Osteocyte (in vitro differentiated cells): ENCODE results near the gene SPSB4. TPM values are rescaled to one million over a fixed set of nuclear protein-coding genes. Genes with fewer than 3 reads are reported as not detected.
A peak's percentile ranks its signal among the peaks of the same experiment; 100 is the strongest.

Experiments
- DNase-seq: peaks from one replicate; pipeline ENCODE4 v3.0.0; 2021; ENCODE audit warnings: mixed read lengths; ENCODE audit not compliant: unreplicated experiment; ENCODE audit errors: extremely low spot score
- H3K27ac Mint-ChIP-seq: one replicate; pipeline ENCODE4 v1.8.0; 2021; ENCODE audit warnings: mild to moderate bottlenecking, mixed read lengths; ENCODE audit not compliant: unreplicated experiment
- H3K27me3 Mint-ChIP-seq: one replicate; pipeline ENCODE4 v1.8.0; 2021; ENCODE audit warnings: mixed read lengths; ENCODE audit not compliant: unreplicated experiment
- H3K36me3 Mint-ChIP-seq: one replicate; pipeline ENCODE4 v1.8.0; 2021; ENCODE audit warnings: mixed read lengths; ENCODE audit not compliant: unreplicated experiment
- H3K4me1 Mint-ChIP-seq: one replicate; pipeline ENCODE4 v1.8.0; 2021; ENCODE audit warnings: mixed read lengths; ENCODE audit not compliant: unreplicated experiment
- H3K4me3 Mint-ChIP-seq: one replicate; pipeline ENCODE4 v1.8.0; 2021; ENCODE audit warnings: mild to moderate bottlenecking, moderate library complexity, mixed read lengths; ENCODE audit not compliant: unreplicated experiment
- H3K9me3 Mint-ChIP-seq: one replicate; pipeline ENCODE4 v1.8.0; 2021; ENCODE audit warnings: mixed read lengths; ENCODE audit not compliant: unreplicated experiment
- total RNA-seq: library from RNA; stranded (reverse); gene quantifications from 2 replicates; pipeline ENCODE4 v1.2.1, GENCODE V29; 2021
- TF ChIP-seq, protein P1 (sequence below): fragments of 200-600 bp; sonication (generic); IDR thresholded peaks from 2 replicates; pipeline ENCODE4 v1.5.0; 2021; ENCODE audit warnings: antibody characterized with exemption, mild to moderate bottlenecking, moderate library complexity

The SPSB4 gene
- total RNA-seq, 1 donor from 2014 or later: 3.3 TPM

DNA sequence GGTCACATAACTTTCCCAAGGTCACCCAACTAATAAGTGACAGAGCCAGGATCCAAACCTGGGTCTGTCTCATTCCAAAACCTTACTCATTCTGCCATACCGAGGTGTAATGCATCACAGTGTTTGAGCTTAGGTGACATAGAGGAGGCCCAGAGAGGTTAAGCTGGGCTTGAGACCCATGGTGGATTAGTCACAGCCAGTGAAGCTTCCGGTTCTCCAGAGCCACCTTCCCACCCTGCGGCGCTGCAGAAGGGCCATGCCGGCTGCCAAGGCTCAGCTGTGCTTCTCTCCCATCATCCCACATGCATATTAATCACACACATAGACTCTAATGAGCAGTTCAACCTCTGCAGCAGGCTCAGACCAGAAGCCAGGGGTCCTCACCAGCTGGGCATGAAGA lies 42.2 kb downstream of the SPSB4 start:
- H3K27me3 Mint-ChIP-seq: no peaks in the 10 kb centered on the region
- no peak for DNase-seq
- H3K27ac Mint-ChIP-seq: no peak overlapping the region
- TF ChIP-seq, protein P1, sequence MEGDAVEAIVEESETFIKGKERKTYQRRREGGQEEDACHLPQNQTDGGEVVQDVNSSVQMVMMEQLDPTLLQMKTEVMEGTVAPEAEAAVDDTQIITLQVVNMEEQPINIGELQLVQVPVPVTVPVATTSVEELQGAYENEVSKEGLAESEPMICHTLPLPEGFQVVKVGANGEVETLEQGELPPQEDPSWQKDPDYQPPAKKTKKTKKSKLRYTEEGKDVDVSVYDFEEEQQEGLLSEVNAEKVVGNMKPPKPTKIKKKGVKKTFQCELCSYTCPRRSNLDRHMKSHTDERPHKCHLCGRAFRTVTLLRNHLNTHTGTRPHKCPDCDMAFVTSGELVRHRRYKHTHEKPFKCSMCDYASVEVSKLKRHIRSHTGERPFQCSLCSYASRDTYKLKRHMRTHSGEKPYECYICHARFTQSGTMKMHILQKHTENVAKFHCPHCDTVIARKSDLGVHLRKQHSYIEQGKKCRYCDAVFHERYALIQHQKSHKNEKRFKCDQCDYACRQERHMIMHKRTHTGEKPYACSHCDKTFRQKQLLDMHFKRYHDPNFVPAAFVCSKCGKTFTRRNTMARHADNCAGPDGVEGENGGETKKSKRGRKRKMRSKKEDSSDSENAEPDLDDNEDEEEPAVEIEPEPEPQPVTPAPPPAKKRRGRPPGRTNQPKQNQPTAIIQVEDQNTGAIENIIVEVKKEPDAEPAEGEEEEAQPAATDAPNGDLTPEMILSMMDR: no peak
- no peaks in the 10 kb centered on the region for H3K9me3 Mint-ChIP-seq
- no peaks in the 10 kb centered on the region for H3K36me3 Mint-ChIP-seq
- H3K4me3 Mint-ChIP-seq: no peak overlapping the region
- H3K4me1 Mint-ChIP-seq: peaks cover 26% of the 10 kb centered on the region

DNA sequence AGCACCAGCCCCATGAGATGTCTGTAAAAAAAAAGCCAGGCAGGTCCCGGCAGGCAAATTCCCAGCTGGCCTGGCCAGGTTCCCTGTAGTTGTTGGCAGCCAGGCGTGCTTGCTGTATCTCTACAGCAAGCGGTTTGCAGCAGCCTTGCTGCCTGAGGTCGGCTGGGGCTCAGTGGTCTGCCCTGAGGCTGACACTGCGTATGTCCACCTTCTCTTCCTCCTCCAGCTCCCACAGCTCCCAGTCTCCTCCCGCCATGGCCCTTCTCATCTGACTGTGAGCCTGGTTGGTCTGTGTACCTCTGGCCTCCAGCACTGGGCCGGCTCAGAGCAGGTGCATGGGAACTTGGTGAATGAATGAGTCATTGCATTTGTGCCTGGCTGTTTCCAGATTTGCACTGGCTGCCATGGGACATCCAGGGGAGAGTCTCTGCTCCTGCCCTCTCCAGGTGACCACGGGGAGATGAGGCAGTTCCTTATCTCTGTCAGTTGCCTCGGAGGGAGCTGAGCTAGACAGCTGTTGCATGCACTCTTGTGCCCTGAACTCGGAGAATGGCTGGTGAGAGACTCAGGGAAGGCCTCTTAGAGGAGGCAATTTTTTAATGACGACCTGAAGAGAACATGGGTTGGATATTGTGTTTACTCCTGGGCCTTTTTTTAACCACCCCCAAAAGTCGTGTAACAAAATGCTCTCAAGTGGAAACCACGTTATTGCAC lies 43.0 kb downstream of the SPSB4 start:
- peaks cover 2% of the 10 kb centered on the region for H3K36me3 Mint-ChIP-seq
- peaks cover 3% of the 10 kb centered on the region for H3K9me3 Mint-ChIP-seq
- H3K27me3 Mint-ChIP-seq: no peaks in the 10 kb centered on the region
- H3K27ac Mint-ChIP-seq: peak overlapping the region; percentile 5
- DNase-seq: no peak
- no peak overlapping the region for H3K4me3 Mint-ChIP-seq
- TF ChIP-seq, protein P1: no peak
- H3K4me1 Mint-ChIP-seq: peaks cover 26% of the 10 kb centered on the region

DNA sequence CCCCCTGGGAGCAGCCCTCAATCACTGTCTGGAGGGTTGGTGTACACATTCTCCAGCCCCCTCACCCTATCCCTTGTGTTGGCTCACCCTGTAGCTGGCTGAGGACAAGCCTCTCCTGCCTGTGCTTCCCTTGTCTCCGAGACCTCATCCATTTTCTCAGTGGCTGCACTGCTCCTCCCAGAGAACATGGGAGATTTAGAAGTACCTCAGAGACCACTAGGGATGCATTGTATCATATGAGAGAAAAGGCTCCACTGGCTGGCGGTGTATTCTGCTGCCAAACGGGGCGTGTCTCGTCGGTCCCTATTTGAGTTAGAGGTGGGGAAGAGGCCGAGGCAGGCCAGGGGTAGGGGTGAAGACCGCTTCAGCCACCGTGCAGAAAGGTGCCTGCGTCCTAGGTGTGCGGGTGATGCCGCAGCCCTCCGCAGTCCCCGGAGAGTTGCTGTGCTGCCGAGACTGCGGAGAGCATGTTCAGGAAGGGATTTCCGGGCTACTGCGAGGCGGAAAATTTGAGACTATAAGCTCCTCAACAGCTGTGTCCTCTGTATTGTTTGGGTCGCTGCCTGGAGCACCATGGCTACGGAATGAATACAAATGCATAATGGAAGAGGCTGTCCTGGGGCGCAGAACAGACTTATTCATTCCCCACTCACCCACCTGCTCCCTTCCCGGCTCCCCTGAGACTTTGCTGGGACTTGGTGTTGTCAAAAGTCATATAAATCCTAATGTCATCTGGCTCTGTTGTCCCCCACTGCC lies 43.8 kb downstream of the SPSB4 start:
- H3K4me1 Mint-ChIP-seq: peaks cover 26% of the 10 kb centered on the region
- H3K27me3 Mint-ChIP-seq: no peaks in the 10 kb centered on the region
- H3K36me3 Mint-ChIP-seq: peaks cover 2% of the 10 kb centered on the region
- TF ChIP-seq, protein P1: no peak
- peaks cover 3% of the 10 kb centered on the region for H3K9me3 Mint-ChIP-seq
- peak; percentile 89 for DNase-seq
- peak overlapping the region; percentile 86 for H3K27ac Mint-ChIP-seq
- peak overlapping the region; percentile 40 for H3K4me3 Mint-ChIP-seq

DNA sequence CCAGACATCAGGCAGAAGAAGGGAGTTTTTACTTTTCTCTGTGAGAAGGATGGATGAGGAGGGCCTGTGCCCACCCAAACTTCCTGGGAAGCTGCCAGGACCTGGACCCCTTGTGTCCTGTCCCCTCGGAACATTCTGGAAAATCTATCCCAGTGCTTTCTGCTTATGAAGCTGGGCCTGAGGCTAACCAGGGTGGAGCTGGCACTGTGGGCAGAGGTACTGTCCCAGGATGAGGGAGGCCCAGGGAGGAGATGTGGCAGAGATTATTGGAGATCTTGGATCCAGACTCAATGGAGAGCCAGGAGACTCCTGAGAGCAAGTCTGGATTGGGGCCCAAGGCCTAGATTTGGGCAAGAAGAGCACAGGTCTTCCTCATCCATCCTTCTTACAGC lies 44.4 kb downstream of the SPSB4 start:
- H3K4me1 Mint-ChIP-seq: peaks cover 26% of the 10 kb centered on the region
- H3K9me3 Mint-ChIP-seq: peaks cover 3% of the 10 kb centered on the region
- H3K27ac Mint-ChIP-seq: peak overlapping the region; percentile 86
- H3K36me3 Mint-ChIP-seq: peaks cover 2% of the 10 kb centered on the region
- DNase-seq: no peak
- no peaks in the 10 kb centered on the region for H3K27me3 Mint-ChIP-seq
- TF ChIP-seq, protein P1: no peak
- no peak overlapping the region for H3K4me3 Mint-ChIP-seq

DNA sequence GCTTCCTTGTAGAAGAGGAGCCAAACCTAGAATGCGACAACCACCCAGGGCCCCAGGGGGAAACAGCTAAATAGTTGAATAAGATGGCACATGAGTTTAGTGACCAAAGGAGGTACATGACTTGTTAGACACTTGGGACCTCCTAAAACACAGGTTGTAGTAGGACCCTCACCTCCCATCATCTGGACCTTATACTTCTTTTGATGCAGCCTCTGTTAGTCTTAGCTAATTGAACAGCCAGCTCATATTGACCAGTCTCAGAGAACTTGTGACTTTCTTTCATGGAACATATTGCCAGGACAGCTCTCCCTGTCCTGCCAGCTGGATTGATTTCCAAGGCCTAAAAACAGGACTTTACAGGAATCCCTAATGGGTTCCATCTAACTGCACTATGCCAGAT lies 45.0 kb downstream of the SPSB4 start:
- peaks cover 26% of the 10 kb centered on the region for H3K4me1 Mint-ChIP-seq
- no peaks in the 10 kb centered on the region for H3K27me3 Mint-ChIP-seq
- H3K9me3 Mint-ChIP-seq: peaks cover 3% of the 10 kb centered on the region
- peaks cover 2% of the 10 kb centered on the region for H3K36me3 Mint-ChIP-seq
- H3K27ac Mint-ChIP-seq: peak overlapping the region; percentile 86
- TF ChIP-seq, protein P1: no peak
- no peak overlapping the region for H3K4me3 Mint-ChIP-seq
- no peak for DNase-seq
